K562 (cell line): ENCODE data around the gene NXN. TPM values are rescaled to one million over a fixed set of nuclear protein-coding genes. Genes with fewer than 3 reads are reported as not detected.
"Not testable (repeated sequence)": the region's sequence is repeated elsewhere in the genome, so short reads cannot be mapped to it uniquely, and the experiment has no call there.

ENCODE experiments used
- ATAC-seq: fragments of 200-7000 bp; cut with Tn5 transposase; 3 replicates; pipeline ENCODE4 v1.9.1; 2020; ENCODE audit warnings: moderate library complexity
- BruUV-seq: library from RNA; stranded (reverse); fragments of 400-500 nt; replicated peaks from 2 replicates; lab custom pipeline; 2021; lab: Mats Ljungman, UMichigan
- CTCF ChIA-PET: fragments of 300-600 bp; formaldehyde crosslinking; extraction: SDS; loops from one replicate; lab custom pipeline; 2021; ENCODE audit warnings: low intra/inter-chr PET ratio; lab: Yijun Ruan, JAX
- POLR2A ChIA-PET: fragments of 300-600, 350-650 bp; sonication (Branson Sonifier 250); formaldehyde crosslinking; extraction: SDS; loops from one replicate; lab custom pipeline; 2021; ENCODE audit warnings: antibody characterized with exemption, inconsistent platforms; lab: Yijun Ruan, JAX
- DNase-seq, 4 experiments: peaks; one replicate each; pipeline versions ENCODE4 v3.0.0 to v3.0.0-alpha.2; 2011 to 2018; ENCODE audit warnings: low spot score in 3 of 4, mixed read lengths in 3 of 4; ENCODE audit errors: extremely low read depth in 1 of 4
- FAIRE-seq: peaks from 2 replicates; lab custom pipeline; 2011; peaks lifted over from hg19 to GRCh38; lab: Jason Lieb, UNC
- H2AFZ ChIP-seq: 2 replicates; pipeline ENCODE4 v1.6.0; 2011; ENCODE audit warnings: low read depth, low read length, control low read depth, inconsistent platforms
- H3K27ac ChIP-seq: fragments of 200-600 bp; 3 replicates; pipeline ENCODE4 v1.8.0; 2011; ENCODE audit warnings: low read depth, mild to moderate bottlenecking, control low read depth, inconsistent platforms, low read length, moderate library complexity, mixed read lengths; ENCODE audit errors: extremely low read depth
- H3K27me3 ChIP-seq, 2 experiments: fragments of 300-600 bp in 1 of 2; 2 replicates in 1 of 2; 3 replicates in 1 of 2; pipeline versions ENCODE4 v1.6.0 to v1.8.0; 2011; ENCODE audit warnings: inconsistent platforms in 2 of 2, low read length in 2 of 2, mild to moderate bottlenecking in 1 of 2, mixed read lengths in 1 of 2, moderate library complexity in 1 of 2; ENCODE audit not compliant: control insufficient read depth in 2 of 2, insufficient read depth in 2 of 2
- H3K36me3 ChIP-seq: fragments of 300-600 bp; 3 replicates; pipeline ENCODE4 v1.8.0; 2011; ENCODE audit warnings: mild to moderate bottlenecking, low read length, inconsistent platforms; ENCODE audit not compliant: control insufficient read depth, insufficient read depth
- H3K4me1 ChIP-seq, 2 experiments: fragments of 200-600 bp in 1 of 2; replicated peaks in 1 of 2; 2 replicates in 1 of 2; 3 replicates in 1 of 2; pipeline versions ENCODE4 v1.5.1 to v1.8.0; 2011; ENCODE audit warnings: inconsistent platforms in 2 of 2, low read length in 2 of 2, mild to moderate bottlenecking in 1 of 2, mixed read lengths in 1 of 2, moderate library complexity in 1 of 2; ENCODE audit not compliant: control insufficient read depth in 2 of 2, insufficient read depth in 2 of 2
- H3K4me2 ChIP-seq: 2 replicates; pipeline ENCODE4 v1.6.1; 2011; ENCODE audit warnings: low read length, control low read depth, inconsistent platforms, mixed read lengths; ENCODE audit not compliant: insufficient read depth
- H3K4me3 ChIP-seq: fragments of 200-600 bp; sonication (generic), shearing (Covaris generic); 2 replicates; pipeline ENCODE4 v1.5.1; 2016; ENCODE audit warnings: control low read depth, inconsistent platforms
- H3K79me2 ChIP-seq: fragments of 200-600 bp; 3 replicates; pipeline ENCODE4 v1.8.0; 2011; ENCODE audit warnings: low read length, inconsistent platforms; ENCODE audit not compliant: control insufficient read depth, insufficient read depth
- H3K9ac ChIP-seq, 2 experiments: 2 replicates each; pipeline versions ENCODE4 v1.6.0 to v1.6.1; 2011; ENCODE audit warnings: low read depth in 2 of 2, low read length in 2 of 2, control low read depth in 1 of 2, inconsistent platforms in 1 of 2, mild to moderate bottlenecking in 1 of 2, mixed read lengths in 1 of 2; ENCODE audit not compliant: insufficient read depth in 1 of 2
- H3K9me1 ChIP-seq: one replicate; pipeline ENCODE4 v1.6.0; 2011; ENCODE audit warnings: inconsistent platforms, mild to moderate bottlenecking, low read length, moderate library complexity; ENCODE audit not compliant: control insufficient read depth, insufficient read depth
- H3K9me3 ChIP-seq: replicated peaks from 2 replicates; pipeline ENCODE4 v1.5.1; 2011; ENCODE audit warnings: low read depth, low read length, inconsistent platforms; ENCODE audit not compliant: control insufficient read depth, insufficient read depth
- H4K20me1 ChIP-seq: replicated peaks from 2 replicates; pipeline ENCODE4 v1.6.1; 2011; ENCODE audit warnings: low read length, inconsistent platforms, mixed read lengths; ENCODE audit not compliant: control insufficient read depth, insufficient read depth
- PHB ChIP-seq: fragments of 250-450 bp; sonication (Bioruptor Pico); IDR thresholded peaks from 2 replicates; pipeline ENCODE4 v1.5.0; 2021
- ZNF347 ChIP-seq: fragments of 450-650 bp; formaldehyde crosslinking; IDR thresholded peaks from 2 replicates; pipeline ENCODE4 v1.4.0; 2020; ENCODE audit warnings: low read depth, mild to moderate bottlenecking, moderate library complexity
- ZNF431 ChIP-seq: sonication (generic); formaldehyde crosslinking; IDR thresholded peaks from 2 replicates; pipeline ENCODE4 v1.8.0; 2022; ENCODE audit warnings: mild to moderate bottlenecking, missing genetic modification reagents
- WGBS: fragments of 100-300 bp; shearing (Covaris generic); methylation state at CpG from one replicate; pipeline ENCODE4 v1.1.6; 2016; ENCODE audit warnings: low coverage, mixed read lengths; ENCODE audit not compliant: insufficient coverage; ENCODE audit errors: missing lambda C conversion rate; 5-methylcytosine and 5-hydroxymethylcytosine counted together
- in situ Hi-C: fragments of 300-500 bp; cut with MboI; formaldehyde crosslinking; loops from 4 replicates; pipeline ENCODE4 v1.15.0; 2018; ENCODE audit warnings: inconsistent platforms, mixed read lengths
- intact Hi-C: fragments of 100-400 bp; cut with micrococcal nuclease; formaldehyde crosslinking; loops from 2 replicates; pipeline ENCODE4 v1.14.2; 2022
- polyA plus RNA-seq, 8 experiments: library from polyadenylated mRNA; depleted of rRNA in 4 of 8; stranded (reverse) in 5 of 8; unstranded in 3 of 8; fragments of >200 nt; fragmentation: Nextera tagmentation in 2 of 8; fragmentation: Illumina TruSeq in 1 of 8; extraction: Ambion mirVana in 2 of 8; extraction: Trizol in 1 of 8; gene quantifications; 2 replicates each; pipeline versions ENCODE4 v1.2.1 to v1.2.3, GENCODE V29; 2011 to 2014; ENCODE audit warnings: inconsistent platforms in 1 of 8, missing spikeins in 1 of 8
- total RNA-seq, 7 experiments: library from RNA; depleted of rRNA in 6 of 7; stranded (reverse); fragments of >200 nt in 6 of 7; fragmentation: Illumina TruSeq in 2 of 7; extraction: Trizol in 2 of 7; gene quantifications; 2 replicates each; pipeline versions ENCODE4 v1.2.1 to v1.2.3, GENCODE V29; 2011 to 2021; ENCODE audit warnings: low replicate concordance in 1 of 7

NXN gene
- total and polyA plus RNA-seq, 9 of the 15 experiments (the other 6 are each of a cell fraction or from before 2014, with no cell fraction given): 0.08 to 0.39 (median 0.29) TPM; not detected in 5

GRCh38 chr17:924711-925475 lies 54.7 kb downstream of the NXN start:
- Histone ChIP-seq H3K36me3 (no peaks in the 10 kb centered on the region), H3K79me2 (no peaks in the 10 kb centered on the region), H3K9me1 (no peaks in the 10 kb centered on the region), H3K4me3 (no peak overlapping the region), H3K4me2 (no peak overlapping the region), H2AFZ (no peak overlapping the region), H3K9me3 (no peaks in the 10 kb centered on the region), H3K27me3 (peaks cover 13 to 78% of the 10 kb centered on the region in 2 experiments; a peak in 4 of 5 replicates), H3K9ac (no peak overlapping the region), H4K20me1 (no peaks in the 10 kb centered on the region; the same call in 1 of the 2 replicates), H3K4me1 (no peaks in the 10 kb centered on the region), H3K27ac (no peak overlapping the region)
- FAIRE-seq: no peak
- in situ Hi-C loops: no loop called here
- no peak for DNase-seq
- ATAC-seq: no peak
- ChIA-PET CTCF (no interaction called here), POLR2A (interaction anchor here (0.8 kb wide), 1 partner anchor 128 kb away, joined by 6 read pairs; no protein-coding TSS in a partner anchor)
- TF ChIP-seq PHB: no peak
- no peak for TF ChIP-seq ZNF347
- TF ChIP-seq ZNF431 (CRISPR knock-in tag): no peak
- BruUV-seq: no TSS peak
- intact Hi-C loops: no loop called here
- WGBS: 27% methylated on average over 10 of the region's 15 CpGs

- H3K4me1 ChIP-seq, H3K27ac ChIP-seq, H3K36me3 ChIP-seq, H3K9me3 ChIP-seq, POLR2A ChIA-PET, H3K79me2 ChIP-seq, H4K20me1 ChIP-seq, in situ Hi-C loops, H3K9ac ChIP-seq, H3K4me2 ChIP-seq, CTCF ChIA-PET, H3K4me3 ChIP-seq, BruUV-seq, intact Hi-C loops, H3K9me1 ChIP-seq, DNase-seq, FAIRE-seq, ATAC-seq, H2AFZ ChIP-seq: not testable (repeated sequence)
- WGBS: 20% methylated on average over 13 of the region's 15 CpGs
- peaks cover 17 to 78% of the 10 kb centered on the region in 2 experiments for H3K27me3 ChIP-seq
Measured at GRCh38 chr17:924306-924705, 55.3 kb downstream of the NXN start.
